Measurements from ENCODE around the gene CLRN2.
A peak's percentile ranks its signal among the peaks of the same experiment; 100 is the strongest.

DNA sequence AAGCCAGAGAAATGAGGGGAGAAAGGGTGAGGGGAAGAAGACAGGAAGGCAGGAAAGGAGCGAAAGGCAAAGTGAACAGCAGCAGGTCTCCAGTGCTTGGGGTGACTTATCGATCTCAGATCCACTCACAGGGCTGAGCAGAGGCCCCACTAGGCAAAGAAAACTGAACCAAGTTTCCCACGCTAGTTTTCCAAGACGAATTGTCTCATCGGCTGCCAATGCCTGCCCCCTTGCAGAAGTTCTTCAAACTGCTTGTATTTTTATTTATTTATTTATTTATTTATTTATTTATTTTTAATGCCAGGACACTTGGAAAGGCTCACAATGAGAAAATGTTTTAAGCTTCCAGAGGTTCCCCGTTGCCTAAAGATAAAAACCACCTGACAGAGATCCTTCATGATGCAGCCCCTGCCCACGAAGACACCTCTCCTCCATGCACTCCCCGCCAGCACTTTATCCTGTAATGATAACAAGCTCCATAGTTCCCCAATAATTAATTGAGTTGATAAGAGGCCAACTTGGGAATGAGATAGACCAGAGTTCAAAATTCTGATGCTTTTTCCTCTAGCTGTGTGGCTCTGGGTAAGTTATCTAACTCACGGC is 46.2 kb upstream of the CLRN2 start:
- TF ChIP-seq, protein P1, sequence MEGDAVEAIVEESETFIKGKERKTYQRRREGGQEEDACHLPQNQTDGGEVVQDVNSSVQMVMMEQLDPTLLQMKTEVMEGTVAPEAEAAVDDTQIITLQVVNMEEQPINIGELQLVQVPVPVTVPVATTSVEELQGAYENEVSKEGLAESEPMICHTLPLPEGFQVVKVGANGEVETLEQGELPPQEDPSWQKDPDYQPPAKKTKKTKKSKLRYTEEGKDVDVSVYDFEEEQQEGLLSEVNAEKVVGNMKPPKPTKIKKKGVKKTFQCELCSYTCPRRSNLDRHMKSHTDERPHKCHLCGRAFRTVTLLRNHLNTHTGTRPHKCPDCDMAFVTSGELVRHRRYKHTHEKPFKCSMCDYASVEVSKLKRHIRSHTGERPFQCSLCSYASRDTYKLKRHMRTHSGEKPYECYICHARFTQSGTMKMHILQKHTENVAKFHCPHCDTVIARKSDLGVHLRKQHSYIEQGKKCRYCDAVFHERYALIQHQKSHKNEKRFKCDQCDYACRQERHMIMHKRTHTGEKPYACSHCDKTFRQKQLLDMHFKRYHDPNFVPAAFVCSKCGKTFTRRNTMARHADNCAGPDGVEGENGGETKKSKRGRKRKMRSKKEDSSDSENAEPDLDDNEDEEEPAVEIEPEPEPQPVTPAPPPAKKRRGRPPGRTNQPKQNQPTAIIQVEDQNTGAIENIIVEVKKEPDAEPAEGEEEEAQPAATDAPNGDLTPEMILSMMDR (IDR thresholded peaks at IDR 0.05) = peak in 4 of 6 experiments; percentile 19 to 60 (median 34)
- TF ChIP-seq POLR2A (IDR thresholded peaks at IDR 0.05) = no peak
